ENCODE data around the gene BAIAP2. TPM values are rescaled to one million over a fixed set of nuclear protein-coding genes. Genes with fewer than 3 reads are reported as not detected.

The BAIAP2 gene
- total and polyA plus RNA-seq, 2 of the 13 experiments (the other 11 are each of a cell fraction or from before 2014, with no cell fraction given) = 22.5 to 24.0 TPM

DNA sequence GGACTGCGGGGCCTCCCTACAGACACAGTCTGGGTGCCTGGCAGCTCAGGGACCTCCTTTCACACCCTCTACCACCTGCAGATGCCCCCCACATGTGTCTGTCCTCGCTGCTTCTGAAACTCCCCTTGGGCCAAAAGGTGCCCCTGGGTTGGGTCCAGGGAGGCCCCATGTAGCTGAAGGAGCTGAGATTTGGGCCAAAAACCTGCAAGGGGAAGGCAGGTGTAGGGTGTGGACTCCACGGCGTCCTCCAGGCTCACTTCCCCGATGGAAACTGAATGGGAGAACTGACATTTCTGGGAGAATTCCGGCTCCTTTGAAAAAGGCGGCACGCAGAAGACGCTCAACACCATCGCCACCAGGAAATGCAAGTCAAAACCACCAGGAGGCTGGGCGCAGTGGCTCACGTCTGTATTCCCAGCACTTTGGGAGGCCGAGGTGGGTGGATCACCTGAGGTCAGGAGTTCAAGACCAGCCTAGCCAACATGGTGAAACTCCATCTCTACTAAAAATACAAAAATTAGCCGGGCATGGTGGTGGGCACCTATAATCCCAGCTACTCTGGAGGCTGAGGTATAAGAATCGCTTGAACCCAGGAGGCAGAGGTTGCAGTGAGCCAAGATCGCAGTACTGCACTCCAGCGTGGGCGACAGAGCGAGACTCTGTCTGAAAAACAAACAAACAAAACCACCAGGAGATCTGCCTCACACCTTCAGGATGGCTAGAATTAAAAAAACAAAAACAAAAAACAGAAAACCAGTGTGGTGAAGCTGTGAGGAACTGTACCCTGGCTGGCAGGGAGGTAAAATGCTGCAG is 13.2 kb upstream of the BAIAP2 start:
- DNase-seq (ENCODE audit: low spot score) (no peak), FAIRE-seq (no peak), ATAC-seq (no peak)
- Histone ChIP-seq H3K9me3 (ENCODE audit: low read length) (no peaks in the 10 kb centered on the region), H2AFZ (ENCODE audit: low read length) (no peak overlapping the region), H3K9ac (ENCODE audit: insufficient read depth, low read depth, low read length) (no peak overlapping the region), H3K79me2 (ENCODE audit: insufficient read depth, low read length) (no peaks in the 10 kb centered on the region), H3K4me3 (replicated peaks in 1 of 3; ENCODE audit: insufficient read depth in 1 of 3, low read depth in 2 of 3, low read length in 3 of 3) (peak overlapping the region in 1 of 3 experiments; percentile 9; a peak in 1 of 6 replicates), H3K27me3 (ENCODE audit: control insufficient read depth in 1 of 2, insufficient read depth in 2 of 2, low read length in 2 of 2) (peaks cover 10 to 61% of the 10 kb centered on the region in 2 experiments; a peak in 4 of 5 replicates), H3K4me1 (ENCODE audit: insufficient read depth, low read length) (peaks cover 87% of the 10 kb centered on the region), H3K36me3 (replicated peaks in 1 of 2; ENCODE audit: control insufficient read depth in 1 of 2, insufficient read depth in 2 of 2, low read length in 2 of 2) (no peaks in the 10 kb centered on the region), H3K4me2 (ENCODE audit: low read depth, low read length) (no peak overlapping the region), H3K27ac (ENCODE audit: extremely low read length, insufficient read depth, low read length) (no peak overlapping the region), H4K20me1 (ENCODE audit: insufficient read depth, low read length) (no peaks in the 10 kb centered on the region)
- intact Hi-C loops (cut with micrococcal nuclease; ENCODE audit: unreplicated experiment) = no loop called here
- in situ Hi-C loops (cut with HindIII; ENCODE audit: extremely low pct_ligation_motif_present, low pct_unique_long_range_greater_than_20kb) = no loop called here
- BruUV-seq (replicated peaks) = no TSS peak
- CTCF ChIA-PET (ENCODE audit: low intra/inter-chr PET ratio, low total read pairs) = interaction anchor here (4.3 kb wide), 1 partner anchor 80 kb away, joined by 83 read pairs; no protein-coding TSS in a partner anchor
- TF ChIP-seq POLR2A (IDR thresholded peaks at IDR 0.05; ENCODE audit: insufficient read depth in 1 of 2, low read depth in 2 of 2, low read length in 2 of 2) = no peak
- no peak for TF ChIP-seq ZNF879 (CRISPR knock-in tag; IDR thresholded peaks at IDR 0.05)
- no peak for TF ChIP-seq KDM4B (CRISPR knock-in tag; IDR thresholded peaks at IDR 0.05)
- no peak for TF ChIP-seq ZNF350 (CRISPR knock-in tag; IDR thresholded peaks at IDR 0.05; ENCODE audit: borderline replicate concordance, low read depth)
- TF ChIP-seq ZSCAN30 (CRISPR knock-in tag; IDR thresholded peaks at IDR 0.05) = no peak
- no peak for TF ChIP-seq ZNF75D (CRISPR knock-in tag; IDR thresholded peaks at IDR 0.05; ENCODE audit: borderline replicate concordance)
- no peak for TF ChIP-seq ZNF607 (CRISPR knock-in tag; IDR thresholded peaks at IDR 0.05; ENCODE audit: borderline replicate concordance)
- no peak for TF ChIP-seq ZSCAN12 (CRISPR knock-in tag; IDR thresholded peaks at IDR 0.05)
- no peak for TF ChIP-seq TAF1 (CRISPR knock-in tag; IDR thresholded peaks at IDR 0.05)
- no peak for TF ChIP-seq NFYC (CRISPR knock-in tag; IDR thresholded peaks at IDR 0.05)
- no peak for TF ChIP-seq ZEB1 (IDR thresholded peaks at IDR 0.05; ENCODE audit: insufficient replicate concordance, low read depth)
- TF ChIP-seq, protein P1, sequence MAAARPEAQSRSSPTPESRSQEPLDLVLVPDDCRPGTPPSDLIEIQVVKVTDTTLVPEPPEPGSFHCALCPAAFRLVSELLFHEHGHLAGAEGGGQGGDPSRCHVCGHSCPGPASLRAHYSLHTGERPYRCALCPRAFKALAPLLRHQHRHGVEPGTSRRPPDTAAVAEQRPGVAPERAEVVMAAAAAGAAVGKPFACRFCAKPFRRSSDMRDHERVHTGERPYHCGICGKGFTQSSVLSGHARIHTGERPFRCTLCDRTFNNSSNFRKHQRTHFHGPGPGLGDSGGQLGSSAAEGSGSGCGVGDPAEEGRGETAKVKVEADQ (CRISPR knock-in tag; IDR thresholded peaks at IDR 0.05; ENCODE audit: borderline replicate concordance) = no peak
- WGBS (ENCODE audit: low lambda C conversion rate) = 55% methylated on average over 18 of the region's 19 CpGs
- POLR2A ChIA-PET = interaction anchor here (1.1 kb wide), 1 partner anchor 22 kb away, joined by 3 read pairs; no protein-coding TSS in a partner anchor
